ENCODE results near the gene KRT86.
"Not testable (repeated sequence)": the region's sequence is repeated elsewhere in the genome, so short reads cannot be mapped to it uniquely, and the experiment has no call there.

The KRT86 gene

GRCh38 chr12:52314511-52314910, 40.1 kb downstream of the KRT86 start:
- POLR2A ChIA-PET, result no interaction called here
- CTCF ChIA-PET, result no interaction called here
- TF ChIP-seq L3MBTL2 (conservative IDR thresholded peaks at IDR 0.05), result no peak
- no peak for TF ChIP-seq ARNT (IDR thresholded peaks at IDR 0.05)
- TF ChIP-seq, protein P1, sequence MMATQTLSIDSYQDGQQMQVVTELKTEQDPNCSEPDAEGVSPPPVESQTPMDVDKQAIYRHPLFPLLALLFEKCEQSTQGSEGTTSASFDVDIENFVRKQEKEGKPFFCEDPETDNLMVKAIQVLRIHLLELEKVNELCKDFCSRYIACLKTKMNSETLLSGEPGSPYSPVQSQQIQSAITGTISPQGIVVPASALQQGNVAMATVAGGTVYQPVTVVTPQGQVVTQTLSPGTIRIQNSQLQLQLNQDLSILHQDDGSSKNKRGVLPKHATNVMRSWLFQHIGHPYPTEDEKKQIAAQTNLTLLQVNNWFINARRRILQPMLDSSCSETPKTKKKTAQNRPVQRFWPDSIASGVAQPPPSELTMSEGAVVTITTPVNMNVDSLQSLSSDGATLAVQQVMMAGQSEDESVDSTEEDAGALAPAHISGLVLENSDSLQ (IDR thresholded peaks at IDR 0.05), result no peak
- DNase-seq (ENCODE audit: extremely low spot score), result no peak

DNA sequence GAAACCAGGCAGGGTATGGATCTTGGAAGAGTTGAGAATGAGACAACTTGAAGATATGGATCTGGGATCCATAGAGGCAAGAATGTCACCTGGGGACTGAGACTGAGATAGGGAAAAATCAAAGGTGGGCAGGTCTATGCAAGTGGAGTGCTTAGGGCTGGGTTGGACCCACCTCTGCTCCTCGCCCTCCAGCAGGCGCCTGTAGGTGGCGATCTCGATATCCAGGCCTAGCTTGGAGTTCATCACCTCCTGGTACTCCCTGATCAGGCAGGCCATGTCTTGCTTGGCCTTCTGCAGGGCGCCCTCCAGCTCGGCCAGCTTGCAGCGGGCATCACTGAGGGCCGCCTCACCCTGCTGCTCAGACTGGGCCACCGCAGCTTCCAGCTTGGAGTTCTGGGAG, 41.3 kb downstream of the KRT86 start:
- POLR2A ChIA-PET, result not testable (repeated sequence)
- CTCF ChIA-PET, result interaction anchor here (0.7 to 1.6 kb wide), 2 partner anchors 9 to 11 kb away, joined by 3 to 9 read pairs; no protein-coding TSS in a partner anchor
- DNase-seq (ENCODE audit: extremely low spot score), result peak; percentile 42

- no peak for DNase-seq (ENCODE audit: extremely low spot score)
- CTCF ChIA-PET, result interaction anchor here (0.7 to 1.6 kb wide), 2 partner anchors 9 to 11 kb away, joined by 3 to 9 read pairs; no protein-coding TSS in a partner anchor
- POLR2A ChIA-PET, result no interaction called here
- TF ChIP-seq L3MBTL2 (conservative IDR thresholded peaks at IDR 0.05) (no peak), FOXK2 (IDR thresholded peaks at IDR 0.05) (no peak), CTBP1 (IDR thresholded peaks at IDR 0.05; ENCODE audit: borderline replicate concordance) (no peak), HDGF (IDR thresholded peaks at IDR 0.05; ENCODE audit: borderline replicate concordance) (no peak), ARNT (IDR thresholded peaks at IDR 0.05) (no peak), FOXA1 (IDR thresholded peaks at IDR 0.05) (no peak), BHLHE40 (IDR thresholded peaks at IDR 0.05; ENCODE audit: borderline replicate concordance) (no peak), ELF4 (IDR thresholded peaks at IDR 0.05) (no peak), ZNF384 (IDR thresholded peaks at IDR 0.05) (no peak), LEF1 (IDR thresholded peaks at IDR 0.05; ENCODE audit: borderline replicate concordance) (no peak), NFRKB (IDR thresholded peaks at IDR 0.05) (no peak), TARDBP (IDR thresholded peaks at IDR 0.05) (no peak), SP1 (IDR thresholded peaks at IDR 0.05) (no peak), SUZ12 (IDR thresholded peaks at IDR 0.05) (no peak), FOXM1 (IDR thresholded peaks at IDR 0.05; ENCODE audit: borderline replicate concordance) (no peak)
- TF ChIP-seq, protein P1 (IDR thresholded peaks at IDR 0.05), result no peak
Observed at GRCh38 chr12:52316290-52316689, 41.8 kb downstream of the KRT86 start.

GRCh38 chr12:52316701-52317100, 42.3 kb downstream of the KRT86 start:
- no peak for DNase-seq (ENCODE audit: extremely low spot score)
- no peak for TF ChIP-seq ZNF384 (IDR thresholded peaks at IDR 0.05)
- no peak for TF ChIP-seq ARNT (IDR thresholded peaks at IDR 0.05)
- TF ChIP-seq HDGF (IDR thresholded peaks at IDR 0.05; ENCODE audit: borderline replicate concordance), result no peak
- TF ChIP-seq FOXK2 (IDR thresholded peaks at IDR 0.05), result no peak
- no peak for TF ChIP-seq FOXM1 (IDR thresholded peaks at IDR 0.05; ENCODE audit: borderline replicate concordance)
- no peak for TF ChIP-seq SUZ12 (IDR thresholded peaks at IDR 0.05)
- ChIA-PET CTCF (interaction anchor here (1.6 kb wide), 1 partner anchor 10 kb away, joined by 9 read pairs; no protein-coding TSS in a partner anchor), POLR2A (no interaction called here)

DNA sequence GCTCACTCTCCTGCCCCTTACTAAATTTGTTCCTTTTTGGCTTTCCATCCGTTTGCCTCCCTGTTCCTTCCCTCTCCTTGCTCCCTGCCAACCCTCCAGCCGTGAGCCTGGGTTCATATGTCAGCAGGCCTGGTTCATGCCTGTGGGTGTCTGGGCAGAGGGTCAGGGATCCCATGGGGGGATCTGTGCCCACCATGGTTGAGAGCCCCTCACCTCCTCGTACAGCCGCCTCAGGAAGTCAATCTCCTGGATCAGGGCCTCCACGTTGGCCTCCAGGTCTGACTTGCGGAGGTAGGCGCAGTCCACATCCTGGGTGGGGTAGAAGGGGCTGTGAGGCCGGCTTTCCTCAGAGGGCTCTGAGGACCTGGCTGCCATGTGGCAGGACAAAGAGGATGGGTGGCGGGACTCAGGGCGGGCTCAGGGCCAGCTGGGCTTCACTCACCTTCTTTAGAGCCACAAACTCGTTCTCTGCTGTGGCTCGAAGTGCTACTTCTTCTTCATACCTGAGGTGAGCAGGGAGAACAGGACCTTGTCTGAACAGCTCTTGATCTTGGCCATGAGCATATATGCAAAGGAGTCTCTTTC, 43.1 kb downstream of the KRT86 start:
- CTCF ChIA-PET, result no interaction called here
- DNase-seq (ENCODE audit: extremely low spot score), result no peak
- no peak for TF ChIP-seq LEF1 (IDR thresholded peaks at IDR 0.05; ENCODE audit: borderline replicate concordance)
- no peak for TF ChIP-seq ELF4 (IDR thresholded peaks at IDR 0.05)
- no peak for TF ChIP-seq TARDBP (IDR thresholded peaks at IDR 0.05)
- no peak for TF ChIP-seq FOXA1 (IDR thresholded peaks at IDR 0.05)
- no peak for TF ChIP-seq BHLHE40 (IDR thresholded peaks at IDR 0.05; ENCODE audit: borderline replicate concordance)
- TF ChIP-seq, protein P1 (IDR thresholded peaks at IDR 0.05), result no peak
- TF ChIP-seq SUZ12 (IDR thresholded peaks at IDR 0.05), result no peak
- no peak for TF ChIP-seq ZNF384 (IDR thresholded peaks at IDR 0.05)
- no peak for TF ChIP-seq NFRKB (IDR thresholded peaks at IDR 0.05)
- TF ChIP-seq ARNT (IDR thresholded peaks at IDR 0.05), result no peak
- POLR2A ChIA-PET, result no interaction called here

DNA sequence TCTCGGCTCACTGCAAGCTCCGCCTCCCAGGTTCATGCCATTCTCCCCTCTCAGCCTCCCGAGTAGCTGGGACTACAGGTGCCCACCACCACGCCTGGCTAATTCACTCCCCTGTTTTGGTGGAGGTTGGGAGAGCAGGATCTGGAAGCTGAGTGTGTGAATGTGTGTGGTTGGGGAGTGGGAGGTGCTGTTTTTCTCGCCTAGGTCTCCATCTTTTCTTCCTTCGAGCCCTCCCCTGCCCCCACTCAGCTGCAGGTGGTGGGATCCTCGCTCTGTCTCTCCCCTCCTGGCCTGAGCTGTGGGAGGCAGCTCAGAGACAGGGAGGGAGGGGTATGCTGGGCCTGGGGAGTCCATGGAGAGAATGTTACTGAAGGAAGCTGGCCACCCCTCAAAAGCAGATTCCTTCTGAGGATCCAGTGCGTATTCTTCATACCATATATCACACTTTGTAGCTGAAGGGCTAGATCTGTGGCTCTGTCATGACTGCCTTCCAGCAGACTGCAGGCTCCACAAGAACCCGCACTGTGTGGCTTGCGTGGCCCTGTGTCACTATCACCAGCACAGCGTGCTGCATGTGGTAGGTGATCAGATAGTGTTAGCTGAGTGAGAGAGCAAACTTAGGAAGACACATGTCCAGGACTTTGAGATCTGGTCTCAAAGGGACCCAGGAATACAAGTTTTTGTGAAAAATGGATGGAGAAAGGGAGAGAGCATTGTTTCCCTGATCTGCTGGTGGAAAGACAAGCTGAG, 44.0 kb downstream of the KRT86 start:
- no peak for TF ChIP-seq ZNF384 (IDR thresholded peaks at IDR 0.05)
- no peak for TF ChIP-seq HDGF (IDR thresholded peaks at IDR 0.05; ENCODE audit: borderline replicate concordance)
- no peak for TF ChIP-seq TARDBP (IDR thresholded peaks at IDR 0.05)
- TF ChIP-seq FOXA1 (IDR thresholded peaks at IDR 0.05), result no peak
- POLR2A ChIA-PET, result no interaction called here
- CTCF ChIA-PET, result no interaction called here
- DNase-seq (ENCODE audit: extremely low spot score), result no peak

DNA sequence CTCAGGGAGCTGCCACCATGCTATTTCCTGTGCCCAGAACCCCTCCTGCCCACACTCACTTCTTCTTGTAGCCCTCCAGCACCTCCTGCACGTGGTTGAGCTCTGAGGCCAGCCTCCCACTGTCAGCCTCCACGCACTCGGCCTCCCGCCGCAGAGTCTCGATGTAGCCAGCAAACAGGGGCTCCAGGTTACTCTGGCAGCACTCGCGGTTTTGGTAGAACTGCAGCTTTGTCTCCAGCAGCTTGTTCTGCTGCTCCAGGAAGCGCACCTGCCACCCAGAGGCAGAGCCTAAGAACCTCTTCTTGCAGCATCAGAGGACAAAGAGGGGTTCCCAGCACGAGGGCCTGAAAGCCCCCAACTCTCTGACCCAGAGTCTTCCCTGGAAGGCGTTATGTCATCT, 44.7 kb downstream of the KRT86 start:
- CTCF ChIA-PET, result no interaction called here
- DNase-seq (ENCODE audit: extremely low spot score), result no peak
- POLR2A ChIA-PET, result no interaction called here
- no peak for TF ChIP-seq ARNT (IDR thresholded peaks at IDR 0.05)
- no peak for TF ChIP-seq SUZ12 (IDR thresholded peaks at IDR 0.05)
- TF ChIP-seq, protein P1 (IDR thresholded peaks at IDR 0.05), result no peak
- TF ChIP-seq ELF4 (IDR thresholded peaks at IDR 0.05), result no peak
- TF ChIP-seq NFRKB (IDR thresholded peaks at IDR 0.05), result no peak
- TF ChIP-seq TARDBP (IDR thresholded peaks at IDR 0.05), result no peak
- TF ChIP-seq L3MBTL2 (conservative IDR thresholded peaks at IDR 0.05), result no peak
- no peak for TF ChIP-seq FOXM1 (IDR thresholded peaks at IDR 0.05; ENCODE audit: borderline replicate concordance)
- TF ChIP-seq BHLHE40 (IDR thresholded peaks at IDR 0.05; ENCODE audit: borderline replicate concordance), result no peak
- no peak for TF ChIP-seq FOXA1 (IDR thresholded peaks at IDR 0.05)
- TF ChIP-seq LEF1 (IDR thresholded peaks at IDR 0.05; ENCODE audit: borderline replicate concordance), result no peak
- no peak for TF ChIP-seq HDGF (IDR thresholded peaks at IDR 0.05; ENCODE audit: borderline replicate concordance)
- no peak for TF ChIP-seq SP1 (IDR thresholded peaks at IDR 0.05)
- no peak for TF ChIP-seq FOXK2 (IDR thresholded peaks at IDR 0.05)
- no peak for TF ChIP-seq ZNF384 (IDR thresholded peaks at IDR 0.05)
- TF ChIP-seq CTBP1 (IDR thresholded peaks at IDR 0.05; ENCODE audit: borderline replicate concordance), result no peak
